HG02759 (cell line): ENCODE measurements around the gene KCNE2.
"Not testable (repeated sequence)": the region's sequence is repeated elsewhere in the genome, so short reads cannot be mapped to it uniquely, and the experiment has no call there.

Source experiments
- ATAC-seq: cut with Tn5 transposase; IDR thresholded peaks from one replicate; pipeline ENCODE4 v1.9.1; 2021; ENCODE audit warnings: mild to moderate bottlenecking, moderate library complexity; ENCODE audit not compliant: unreplicated experiment

The KCNE2 gene

GRCh38 chr21:34406102-34406501 is 42.3 kb downstream of the KCNE2 start:
- ATAC-seq: not testable (repeated sequence)

DNA sequence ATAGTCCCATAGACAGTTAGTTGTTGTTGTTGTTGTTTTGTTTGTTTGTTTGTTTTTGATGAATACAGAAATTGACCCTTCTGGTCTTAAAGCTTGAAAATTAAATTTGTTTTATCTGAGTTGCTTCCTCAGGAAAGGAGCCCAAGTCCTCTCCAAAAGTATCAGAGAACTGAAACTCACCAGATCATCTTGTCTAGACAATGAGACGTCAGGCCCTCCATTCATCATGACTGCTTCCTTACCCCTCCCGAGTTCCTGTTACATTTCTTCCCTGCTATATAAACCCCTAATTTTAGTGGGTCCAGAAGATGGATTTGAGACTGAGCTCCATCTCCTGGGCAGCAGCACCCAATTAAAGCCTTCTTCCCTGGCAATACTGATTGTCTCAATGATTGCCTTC is 42.9 kb downstream of the KCNE2 start:
- not testable (repeated sequence) for ATAC-seq

DNA sequence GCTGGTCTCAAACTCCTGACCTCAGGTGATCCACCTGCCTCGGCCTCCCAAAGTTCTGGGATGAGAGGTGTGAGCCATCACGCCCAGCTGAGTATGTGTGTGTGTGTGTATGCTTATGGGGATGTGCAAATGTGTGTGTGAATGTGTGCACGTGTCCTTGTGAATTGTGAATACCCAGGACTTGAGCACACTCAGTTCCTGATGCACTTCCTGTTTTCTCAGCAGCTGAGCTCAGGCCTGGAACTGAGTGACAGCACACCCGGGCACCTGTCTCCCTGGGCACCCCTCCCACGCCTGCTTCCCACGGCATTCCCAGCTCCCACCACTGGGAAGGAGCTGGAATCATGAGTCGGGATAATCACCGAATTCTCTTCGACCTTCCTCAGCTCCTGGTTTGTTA is 43.5 kb downstream of the KCNE2 start:
- ATAC-seq: not testable (repeated sequence)

DNA sequence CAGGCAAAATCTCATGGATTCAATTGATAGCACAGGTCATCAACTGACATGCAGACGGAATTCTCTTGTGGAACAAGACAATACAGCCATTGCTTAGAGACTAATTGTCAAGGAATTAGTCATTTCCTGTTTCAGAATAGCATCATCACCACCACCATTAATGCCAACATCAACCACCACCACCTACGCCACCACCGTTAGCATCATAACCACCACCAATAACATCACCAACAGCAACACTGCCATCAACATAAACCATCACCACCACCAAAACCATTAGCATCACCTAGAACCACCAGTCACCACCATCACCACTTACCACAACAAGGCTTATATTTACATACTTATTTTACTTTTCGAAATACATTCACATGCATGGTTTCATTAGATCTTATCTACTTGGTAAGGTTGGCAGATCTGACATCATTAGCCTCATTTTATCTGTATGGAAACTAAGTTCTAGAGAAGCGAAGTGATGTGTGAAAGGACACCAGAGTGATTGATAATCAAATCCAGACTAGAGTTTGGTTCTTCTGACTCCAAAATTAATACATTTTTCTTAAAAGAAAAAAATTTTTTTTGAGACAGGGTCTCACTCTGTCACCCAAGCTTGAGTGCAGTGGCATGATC is 53.8 kb downstream of the KCNE2 start:
- not testable (repeated sequence) for ATAC-seq
